ENCODE results near the gene TAGLN3. TPM values are rescaled to one million over a fixed set of nuclear protein-coding genes. Genes with fewer than 3 reads are reported as not detected.

TAGLN3 gene
- total RNA-seq, 2 experiments from 2014 or later: 0.89 to 1.2 TPM

DNA sequence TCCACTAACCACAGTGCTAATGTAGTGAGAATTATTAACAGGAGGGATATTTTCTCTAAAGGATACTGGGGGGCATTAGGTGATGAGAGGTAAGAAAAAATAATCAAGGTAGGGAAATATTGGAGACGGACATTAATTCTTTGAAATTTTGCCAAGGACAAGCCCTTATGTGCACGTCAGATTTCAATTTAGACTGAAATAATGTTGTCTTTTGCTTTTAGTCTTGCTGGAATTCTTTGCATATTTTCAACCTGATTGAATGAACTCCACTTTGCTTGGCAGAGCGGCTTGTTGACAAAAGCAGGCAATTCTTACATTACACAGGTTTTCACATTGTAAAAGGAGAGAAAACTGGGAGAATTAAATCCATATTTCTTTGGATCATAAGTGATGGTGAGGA lies 62.4 kb downstream of the TAGLN3 start:
- intact Hi-C loops (cut with micrococcal nuclease): no loop called here
- POLR2A ChIA-PET: no interaction called here
- CTCF ChIA-PET: interaction anchor here (1.6 kb wide), 1 partner anchor 18 kb away, joined by 3 read pairs; no protein-coding TSS in a partner anchor
- peaks cover 4% of the 10 kb centered on the region for H3K9me3 Mint-ChIP-seq
- H3K4me1 Mint-ChIP-seq (ENCODE audit: low read depth): peaks cover 8% of the 10 kb centered on the region
- DNase-seq (no peak), ATAC-seq (no peak)
- TF ChIP-seq, protein P1, sequence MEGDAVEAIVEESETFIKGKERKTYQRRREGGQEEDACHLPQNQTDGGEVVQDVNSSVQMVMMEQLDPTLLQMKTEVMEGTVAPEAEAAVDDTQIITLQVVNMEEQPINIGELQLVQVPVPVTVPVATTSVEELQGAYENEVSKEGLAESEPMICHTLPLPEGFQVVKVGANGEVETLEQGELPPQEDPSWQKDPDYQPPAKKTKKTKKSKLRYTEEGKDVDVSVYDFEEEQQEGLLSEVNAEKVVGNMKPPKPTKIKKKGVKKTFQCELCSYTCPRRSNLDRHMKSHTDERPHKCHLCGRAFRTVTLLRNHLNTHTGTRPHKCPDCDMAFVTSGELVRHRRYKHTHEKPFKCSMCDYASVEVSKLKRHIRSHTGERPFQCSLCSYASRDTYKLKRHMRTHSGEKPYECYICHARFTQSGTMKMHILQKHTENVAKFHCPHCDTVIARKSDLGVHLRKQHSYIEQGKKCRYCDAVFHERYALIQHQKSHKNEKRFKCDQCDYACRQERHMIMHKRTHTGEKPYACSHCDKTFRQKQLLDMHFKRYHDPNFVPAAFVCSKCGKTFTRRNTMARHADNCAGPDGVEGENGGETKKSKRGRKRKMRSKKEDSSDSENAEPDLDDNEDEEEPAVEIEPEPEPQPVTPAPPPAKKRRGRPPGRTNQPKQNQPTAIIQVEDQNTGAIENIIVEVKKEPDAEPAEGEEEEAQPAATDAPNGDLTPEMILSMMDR (IDR thresholded peaks at IDR 0.05): no peak
- H3K4me3 Mint-ChIP-seq: no peak overlapping the region
- no peak overlapping the region for H3K27ac Mint-ChIP-seq
- H3K27me3 Mint-ChIP-seq: peaks cover 1% of the 10 kb centered on the region
- no peaks in the 10 kb centered on the region for H3K36me3 Mint-ChIP-seq (ENCODE audit: low read depth)

Other genes with a start within 250 kb of the TAGLN3 start
- gene PHLDB2, start 139.7 kb upstream of the TAGLN3 start, total RNA-seq: 1 to 10 TPM; 1.2 to 2.4 TPM
- 10 to 100 TPM; 59.4 to 66.5 TPM for gene ABHD10, start 19.9 kb upstream of the TAGLN3 start, total RNA-seq
- gene TMPRSS7, start 35.8 kb downstream of the TAGLN3 start, total RNA-seq: not detected
- 1 to 10 TPM; 2.0 to 3.3 TPM for gene C3orf52, start 87.5 kb downstream of the TAGLN3 start, total RNA-seq
- gene GCSAM, start 134.3 kb downstream of the TAGLN3 start, total RNA-seq: 10 to 100 TPM in 1 of 2 experiments, 1 to 10 TPM in 1; 9.9 to 12.9 TPM